ENCODE data around the gene P2RY11. TPM values are rescaled to one million over a fixed set of nuclear protein-coding genes. Genes with fewer than 3 reads are reported as not detected.

P2RY11 gene
- total RNA-seq, 1 experiment from 2014 or later = 43.8 TPM

DNA sequence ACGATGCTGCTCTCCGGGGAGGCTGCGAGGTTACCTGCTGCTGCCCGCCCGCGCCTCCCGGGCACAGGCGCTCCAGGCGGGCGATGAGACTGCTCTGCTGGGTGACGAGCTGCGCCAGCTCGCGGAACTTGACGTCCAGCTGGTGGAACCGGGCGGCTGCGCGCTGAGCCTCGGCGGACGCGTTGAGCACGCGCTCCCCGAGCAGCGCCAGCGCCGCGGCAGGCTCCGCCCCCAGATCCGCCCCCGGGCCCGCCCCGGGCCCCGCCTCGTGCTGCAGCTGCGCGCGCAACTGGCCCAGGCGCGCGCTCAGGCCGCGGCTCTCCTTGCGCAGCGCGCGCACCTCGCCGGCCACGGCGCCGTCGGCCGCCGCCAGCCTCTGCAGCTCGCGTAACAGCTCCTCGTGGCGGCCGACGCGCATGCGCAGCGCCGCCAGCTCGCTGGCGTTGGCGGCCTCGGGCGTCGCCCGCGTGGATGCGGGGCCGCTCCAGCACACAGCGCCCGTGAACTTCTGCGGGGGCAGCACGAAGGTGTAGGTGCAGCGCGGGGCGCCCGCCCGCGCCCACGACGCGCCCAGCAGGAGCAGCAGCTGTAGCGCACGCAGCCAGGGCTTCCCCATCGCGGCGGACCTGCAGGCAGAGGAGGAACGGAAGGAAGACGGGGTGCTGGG, 15.4 kb upstream of the P2RY11 start:
- ChIA-PET RAD21 (ENCODE audit: low non-redundant PET in 1 of 2, low total read pairs in 2 of 2, uncharacterized antibody in 2 of 2, unreplicated experiment in 2 of 2) (no interaction called here), POLR2A (interaction anchor here (0.8 to 1.2 kb wide), 3 partner anchors 8 to 154 kb away, joined by 3 to 14 read pairs (median 5); partner anchors contain the start of gene PPAN), CTCF (interaction anchor here (0.6 to 1.9 kb wide), 9 partner anchors 10 to 165 kb away, joined by 3 to 9 read pairs (median 4); partner anchors contain the start of gene PPAN)
- Histone ChIP-seq H4K20me1 (ENCODE audit: insufficient read depth) (no peaks in the 10 kb centered on the region), H3K27ac (ENCODE audit: low read depth, low read length) (peak overlapping the region; percentile 44; the same call in 1 of the 2 replicates), H3K36me3 (ENCODE audit: control insufficient read depth in 1 of 2, insufficient read depth in 2 of 2, low read length in 2 of 2) (no peaks in the 10 kb centered on the region), H3K27me3 (ENCODE audit: insufficient read depth, low read length) (no peaks in the 10 kb centered on the region), H3K9me3 (ENCODE audit: control insufficient read depth in 1 of 2, insufficient read depth in 1 of 2, low read depth in 1 of 2, low read length in 2 of 2) (no peaks in the 10 kb centered on the region), H3K4me2 (ENCODE audit: low read length) (peak overlapping the region; percentile 59), H3K9ac (ENCODE audit: low read length) (peak overlapping the region; percentile 54), H3K4me3 (replicated peaks in 1 of 2; ENCODE audit: low read depth in 1 of 2, low read length in 2 of 2) (no peak overlapping the region), H3K9me2 (ENCODE audit: insufficient read depth) (no peaks in the 10 kb centered on the region), H3K79me2 (ENCODE audit: insufficient read depth, low read length) (no peaks in the 10 kb centered on the region), H2AFZ (ENCODE audit: low read depth, low read length, poor library complexity, severe bottlenecking) (no peak overlapping the region), H3K4me1 (ENCODE audit: control insufficient read depth in 1 of 2, insufficient read depth in 2 of 2, low read length in 2 of 2) (peaks cover 11 to 16% of the 10 kb centered on the region in 2 experiments)
- ATAC-seq (peak; percentile 89), DNase-seq (ENCODE audit: low read depth, low spot score) (peak; percentile 75)
- no peak for TF ChIP-seq SRF (IDR thresholded peaks at IDR 0.05; ENCODE audit: low read depth)
- peak; percentile 57; the same call in 1 of the 2 replicates for TF ChIP-seq ZFX (IDR thresholded peaks at IDR 0.05)
- TF ChIP-seq POLR2AphosphoS5 (IDR thresholded peaks at IDR 0.05; ENCODE audit: low read depth, low read length) = peak; percentile 69
- TF ChIP-seq TCF7L2 (IDR thresholded peaks at IDR 0.05; ENCODE audit: borderline replicate concordance, extremely low read depth, insufficient read depth, insufficient read length) = peak; percentile 10
- TF ChIP-seq POLR2A (IDR thresholded peaks at IDR 0.05; ENCODE audit: borderline replicate concordance, extremely low read depth, insufficient read depth, insufficient read length) = peak; percentile 66
- TF ChIP-seq, protein P1, sequence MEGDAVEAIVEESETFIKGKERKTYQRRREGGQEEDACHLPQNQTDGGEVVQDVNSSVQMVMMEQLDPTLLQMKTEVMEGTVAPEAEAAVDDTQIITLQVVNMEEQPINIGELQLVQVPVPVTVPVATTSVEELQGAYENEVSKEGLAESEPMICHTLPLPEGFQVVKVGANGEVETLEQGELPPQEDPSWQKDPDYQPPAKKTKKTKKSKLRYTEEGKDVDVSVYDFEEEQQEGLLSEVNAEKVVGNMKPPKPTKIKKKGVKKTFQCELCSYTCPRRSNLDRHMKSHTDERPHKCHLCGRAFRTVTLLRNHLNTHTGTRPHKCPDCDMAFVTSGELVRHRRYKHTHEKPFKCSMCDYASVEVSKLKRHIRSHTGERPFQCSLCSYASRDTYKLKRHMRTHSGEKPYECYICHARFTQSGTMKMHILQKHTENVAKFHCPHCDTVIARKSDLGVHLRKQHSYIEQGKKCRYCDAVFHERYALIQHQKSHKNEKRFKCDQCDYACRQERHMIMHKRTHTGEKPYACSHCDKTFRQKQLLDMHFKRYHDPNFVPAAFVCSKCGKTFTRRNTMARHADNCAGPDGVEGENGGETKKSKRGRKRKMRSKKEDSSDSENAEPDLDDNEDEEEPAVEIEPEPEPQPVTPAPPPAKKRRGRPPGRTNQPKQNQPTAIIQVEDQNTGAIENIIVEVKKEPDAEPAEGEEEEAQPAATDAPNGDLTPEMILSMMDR (IDR thresholded peaks at IDR 0.05 in 2 of 3, conservative IDR thresholded peaks at IDR 0.05 in 1 of 3; ENCODE audit: borderline replicate concordance in 1 of 3, insufficient read depth in 1 of 3, low read depth in 2 of 3, low read length in 2 of 3) = no peak
- TF ChIP-seq, protein P2, sequence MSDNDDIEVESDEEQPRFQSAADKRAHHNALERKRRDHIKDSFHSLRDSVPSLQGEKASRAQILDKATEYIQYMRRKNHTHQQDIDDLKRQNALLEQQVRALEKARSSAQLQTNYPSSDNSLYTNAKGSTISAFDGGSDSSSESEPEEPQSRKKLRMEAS (IDR thresholded peaks at IDR 0.05) = peak; percentile 98
- intact Hi-C loops (cut with micrococcal nuclease) = loop anchor here (5.0 kb wide), 1 partner anchor 164 kb away; no protein-coding TSS in a partner anchor
- no TSS peak for BruUV-seq (replicated peaks)
